Upper lobe of left lung (tissue), 6 donors: ENCODE results near the gene COL27A1. TPM values are rescaled to one million over a fixed set of nuclear protein-coding genes. Genes with fewer than 3 reads are reported as not detected.
A peak's percentile ranks its signal among the peaks of the same experiment; 100 is the strongest.

Experiments used
- ATAC-seq, 2 donors: fragments of 200-7000 bp; cut with Tn5 transposase; one replicate each; pipeline ENCODE4 v1.9.1; 2022; ENCODE audit warnings: mild to moderate bottlenecking in 2 of 2, moderate library complexity in 2 of 2; ENCODE audit not compliant: low FRiP score in 2 of 2
- DNase-seq, 2 donors: peaks; one replicate each; pipeline ENCODE4 v3.0.0-alpha.2; 2019 to 2020
- H3K27ac ChIP-seq, 4 donors: fragments of 200-600 bp; sonication (generic); one replicate each; pipeline ENCODE4 v1.5.1; 2016 to 2019
- H3K27me3 ChIP-seq, 4 donors: fragments of 200-600 bp; sonication (generic); one replicate each; pipeline ENCODE4 v1.5.1; 2017 to 2019
- H3K36me3 ChIP-seq, 4 donors: fragments of 200-600 bp; sonication (generic); one replicate each; pipeline ENCODE4 v1.5.1; 2016 to 2019
- H3K4me1 ChIP-seq, 4 donors: fragments of 200-600 bp; sonication (generic); one replicate each; pipeline ENCODE4 v1.5.1; 2018 to 2019
- H3K4me3 ChIP-seq, 4 donors: fragments of 200-600 bp; sonication (generic); one replicate each; pipeline ENCODE4 v1.5.1; 2017 to 2019; ENCODE audit warnings: mild to moderate bottlenecking in 2 of 4, moderate library complexity in 1 of 4
- H3K9me3 ChIP-seq, 4 donors: fragments of 200-600 bp; sonication (generic); one replicate each; pipeline ENCODE4 v1.5.1; 2018 to 2019
- EP300 ChIP-seq, 4 donors: sonication (generic); formaldehyde crosslinking; IDR thresholded peaks; one replicate each; pipeline ENCODE4 v1.5.1; 2017; ENCODE audit warnings: antibody characterized with exemption in 4 of 4, control low read depth in 2 of 4
- POLR2A ChIP-seq, 4 donors: fragments of 450-650 bp; IDR thresholded peaks; one replicate each; pipeline ENCODE4 v1.5.1; 2016 to 2017; ENCODE audit warnings: antibody characterized with exemption in 4 of 4, mild to moderate bottlenecking in 2 of 4
- POLR2AphosphoS5 ChIP-seq, 2 donors: sonication (generic); formaldehyde crosslinking; IDR thresholded peaks; one replicate each; pipeline ENCODE4 v1.5.1; 2017; ENCODE audit warnings: antibody characterized with exemption in 2 of 2
- WGBS, 2 donors: methylation state at CpG; one replicate each; pipeline ENCODE4 v1.1.5; 2017 to 2018; 5-methylcytosine and 5-hydroxymethylcytosine counted together
- total RNA-seq, 6 donors: library from RNA; depleted of rRNA in 4 of 6; stranded (reverse); fragments of >200 nt in 4 of 6; gene quantifications; one replicate each; pipeline versions ENCODE4 v1.1.0 to v1.2.1, GENCODE V29; 2016 to 2021
- TF ChIP-seq, protein P1 (sequence below), 6 experiments: fragments of 450-650 bp in 4 of 6; fragments of 200-600 bp in 2 of 6; sonication (generic) in 2 of 6; IDR thresholded peaks; one replicate each; pipeline ENCODE4 v1.5.1; 2016 to 2019; ENCODE audit warnings: antibody characterized with exemption in 6 of 6
- donor health status: DM: no; HTN: no; CAD: no; lungs with moderate emphysema.
- donor health status: DM: no; HTN: yes; CAD: no; lungs with severe emphysema.

The COL27A1 gene
- total RNA-seq, 6 donors from 2014 or later = 4.0 to 55.5 (median 9.2) TPM

DNA sequence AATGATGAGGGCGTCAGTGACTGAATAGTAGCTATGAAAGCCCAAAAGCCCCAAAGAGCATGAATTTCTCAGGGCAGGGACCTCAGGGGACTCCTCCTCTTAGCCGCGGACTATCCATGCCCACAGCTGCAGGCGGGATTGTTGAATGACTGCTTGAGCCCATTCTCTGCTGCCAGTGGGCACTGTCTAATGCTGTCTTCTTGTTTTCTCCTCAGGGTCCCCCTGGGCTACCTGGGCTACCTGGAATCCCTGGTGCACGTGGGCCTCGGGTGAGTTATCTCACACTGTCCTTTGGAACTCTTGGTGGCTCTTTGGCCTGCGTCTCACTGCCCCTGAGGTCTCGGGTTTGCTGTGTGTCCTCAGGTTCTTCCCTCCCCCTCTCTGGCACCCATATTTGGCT lies 22.7 kb downstream of the COL27A1 start:
- Histone ChIP-seq H3K4me1 (peaks cover 4 to 28% (median 9%) of the 10 kb centered on the region in 4 donors), H3K36me3 (no peaks in the 10 kb centered on the region), H3K9me3 (no peaks in the 10 kb centered on the region), H3K27me3 (no peaks in the 10 kb centered on the region), H3K27ac (peak overlapping the region in 3 of 4 donors; percentile 24 to 44 (median 32)), H3K4me3 (no peak overlapping the region)
- 80 to 89% methylated on average over 7 to 8 of the region's 8 CpGs for WGBS, 2 donors
- no peak for TF ChIP-seq EP300 (IDR thresholded peaks at IDR 0.05)
- TF ChIP-seq POLR2AphosphoS5 (IDR thresholded peaks at IDR 0.05) = no peak
- TF ChIP-seq, protein P1, sequence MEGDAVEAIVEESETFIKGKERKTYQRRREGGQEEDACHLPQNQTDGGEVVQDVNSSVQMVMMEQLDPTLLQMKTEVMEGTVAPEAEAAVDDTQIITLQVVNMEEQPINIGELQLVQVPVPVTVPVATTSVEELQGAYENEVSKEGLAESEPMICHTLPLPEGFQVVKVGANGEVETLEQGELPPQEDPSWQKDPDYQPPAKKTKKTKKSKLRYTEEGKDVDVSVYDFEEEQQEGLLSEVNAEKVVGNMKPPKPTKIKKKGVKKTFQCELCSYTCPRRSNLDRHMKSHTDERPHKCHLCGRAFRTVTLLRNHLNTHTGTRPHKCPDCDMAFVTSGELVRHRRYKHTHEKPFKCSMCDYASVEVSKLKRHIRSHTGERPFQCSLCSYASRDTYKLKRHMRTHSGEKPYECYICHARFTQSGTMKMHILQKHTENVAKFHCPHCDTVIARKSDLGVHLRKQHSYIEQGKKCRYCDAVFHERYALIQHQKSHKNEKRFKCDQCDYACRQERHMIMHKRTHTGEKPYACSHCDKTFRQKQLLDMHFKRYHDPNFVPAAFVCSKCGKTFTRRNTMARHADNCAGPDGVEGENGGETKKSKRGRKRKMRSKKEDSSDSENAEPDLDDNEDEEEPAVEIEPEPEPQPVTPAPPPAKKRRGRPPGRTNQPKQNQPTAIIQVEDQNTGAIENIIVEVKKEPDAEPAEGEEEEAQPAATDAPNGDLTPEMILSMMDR (IDR thresholded peaks at IDR 0.05) = no peak
- TF ChIP-seq POLR2A (IDR thresholded peaks at IDR 0.05) = no peak
- DNase-seq (no peak), ATAC-seq (no peak)

GRCh38 chr9:114178756-114179450 lies 23.6 kb downstream of the COL27A1 start:
- DNase-seq (no peak), ATAC-seq (no peak)
- Histone ChIP-seq H3K9me3 (no peaks in the 10 kb centered on the region), H3K4me1 (peaks cover 4 to 28% (median 9%) of the 10 kb centered on the region in 4 donors), H3K4me3 (no peak overlapping the region), H3K27ac (peak overlapping the region in 3 of 4 donors; percentile 9 to 39 (median 32)), H3K27me3 (no peaks in the 10 kb centered on the region), H3K36me3 (no peaks in the 10 kb centered on the region)
- TF ChIP-seq POLR2A (IDR thresholded peaks at IDR 0.05) (no peak), EP300 (IDR thresholded peaks at IDR 0.05) (no peak), POLR2AphosphoS5 (IDR thresholded peaks at IDR 0.05) (no peak)
- TF ChIP-seq, protein P1 (IDR thresholded peaks at IDR 0.05) = no peak
- WGBS, 2 donors = 80 to 87% methylated on average over 4 to 10 of the region's 10 CpGs

DNA sequence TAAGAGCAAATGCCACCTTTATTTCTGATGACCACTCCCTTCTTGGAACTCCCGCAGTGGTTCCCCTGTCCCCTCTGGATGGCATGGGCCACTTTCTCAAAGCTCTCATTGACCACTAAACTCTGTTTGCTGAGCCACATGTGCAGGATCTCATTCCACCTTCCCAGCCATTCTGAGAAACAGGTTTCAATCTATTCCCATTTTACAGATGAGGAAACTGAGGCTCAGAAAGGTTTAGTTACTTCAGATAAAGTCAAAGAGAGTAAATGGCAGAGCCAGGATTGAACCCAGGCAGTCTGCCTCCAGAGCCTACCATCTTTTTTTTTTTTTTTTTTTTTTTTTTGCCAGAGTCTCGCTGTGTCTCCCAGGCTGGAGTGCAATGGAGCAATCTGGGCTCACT lies 24.2 kb downstream of the COL27A1 start:
- no peak for DNase-seq
- WGBS, 2 donors = 96 to 100% methylated on average over 2 of the region's 2 CpGs
- no peaks in the 10 kb centered on the region for H3K27me3 ChIP-seq
- H3K4me1 ChIP-seq = peaks cover 4 to 28% (median 9%) of the 10 kb centered on the region in 4 donors
- ATAC-seq = no peak
- TF ChIP-seq, protein P1 (IDR thresholded peaks at IDR 0.05) = no peak
- TF ChIP-seq POLR2AphosphoS5 (IDR thresholded peaks at IDR 0.05) (no peak), EP300 (IDR thresholded peaks at IDR 0.05) (no peak), POLR2A (IDR thresholded peaks at IDR 0.05) (no peak)
- H3K27ac ChIP-seq = peak overlapping the region in 1 of 4 donors; percentile 32
- no peak overlapping the region for H3K4me3 ChIP-seq
- H3K9me3 ChIP-seq = no peaks in the 10 kb centered on the region
- H3K36me3 ChIP-seq = no peaks in the 10 kb centered on the region

GRCh38 chr9:114180696-114181606 lies 25.6 kb downstream of the COL27A1 start:
- peak in 1 of 2 donors; percentile 26 for ATAC-seq
- 43 to 54% methylated on average over 11 to 14 of the region's 14 CpGs for WGBS, 2 donors
- peak overlapping the region in 3 of 4 donors; percentile 47 to 63 (median 51) for H3K27ac ChIP-seq

More at GRCh38 chr9:114180696-114181606, 25.6 kb downstream of the COL27A1 start:
- TF ChIP-seq POLR2A (IDR thresholded peaks at IDR 0.05) = no peak
- TF ChIP-seq EP300 (IDR thresholded peaks at IDR 0.05) = no peak
- TF ChIP-seq, protein P1 (IDR thresholded peaks at IDR 0.05) = no peak
- TF ChIP-seq POLR2AphosphoS5 (IDR thresholded peaks at IDR 0.05) = no peak
- no peak overlapping the region for H3K4me3 ChIP-seq
- peaks cover 4 to 26% (median 9%) of the 10 kb centered on the region in 4 donors for H3K4me1 ChIP-seq
- no peaks in the 10 kb centered on the region for H3K9me3 ChIP-seq
- no peaks in the 10 kb centered on the region for H3K36me3 ChIP-seq
- no peak for DNase-seq
- no peaks in the 10 kb centered on the region for H3K27me3 ChIP-seq
